ENCODE measurements around the gene MIER2. TPM values are rescaled to one million over a fixed set of nuclear protein-coding genes. Genes with fewer than 3 reads are reported as not detected.

MIER2 gene
- polyA plus RNA-seq, 4 donors: 10.3 to 18.9 (median 14.4) TPM

- FAIRE-seq (no peak), DNase-seq (peak in 1 of 2 donors; percentile 94)
- Histone ChIP-seq H3K27ac (ENCODE audit: low read depth in 1 of 3, low read length in 2 of 3) (peak overlapping the region; percentile 28 to 97 (median 95)), H3K36me3 (ENCODE audit: control insufficient read depth in 3 of 3, insufficient read depth in 2 of 3, low read depth in 1 of 3, low read length in 3 of 3) (no peaks in the 10 kb centered on the region), H3K9me3 (ENCODE audit: control insufficient read depth in 2 of 2, insufficient read depth in 1 of 2, low read depth in 1 of 2, low read length in 1 of 2) (no peaks in the 10 kb centered on the region), H3K4me1 (ENCODE audit: control insufficient read depth in 3 of 3, insufficient read depth in 2 of 3, low read depth in 1 of 3, low read length in 2 of 3) (peaks cover 0 to 9% (median 0%) of the 10 kb centered on the region in 3 donors), H3K27me3 (ENCODE audit: control insufficient read depth in 3 of 3, insufficient read depth in 3 of 3, low read length in 3 of 3) (peaks cover 0 to 30% (median 22%) of the 10 kb centered on the region in 3 donors), H3K4me3 (ENCODE audit: low read depth in 1 of 3, low read length in 3 of 3) (peak overlapping the region in 1 of 3 donors; percentile 80)
- WGBS, 3 donors: 12 to 24% (median 20%) methylated on average over 23 to 26 of the region's 26 CpGs
These were observed 54.8 kb downstream of the MIER2 start for GRCh38 chr19:289651-290371.

GRCh38 chr19:288911-289310, 55.7 kb downstream of the MIER2 start:
- FAIRE-seq: no peak
- 21 to 71% (median 42%) methylated on average over 10 of the region's 10 CpGs for WGBS, 3 donors

GRCh38 chr19:287381-287871, 57.2 kb downstream of the MIER2 start:
- no peaks in the 10 kb centered on the region for H3K36me3 ChIP-seq (ENCODE audit: control insufficient read depth in 3 of 3, insufficient read depth in 2 of 3, low read depth in 1 of 3, low read length in 3 of 3)
- H3K4me1 ChIP-seq (ENCODE audit: control insufficient read depth in 3 of 3, insufficient read depth in 2 of 3, low read depth in 1 of 3, low read length in 2 of 3): peaks cover 0 to 8% (median 0%) of the 10 kb centered on the region in 3 donors
- peaks cover 0 to 15% (median 7%) of the 10 kb centered on the region in 3 donors for H3K27me3 ChIP-seq (ENCODE audit: control insufficient read depth in 3 of 3, insufficient read depth in 3 of 3, low read length in 3 of 3)
- no peak overlapping the region for H3K27ac ChIP-seq (ENCODE audit: low read depth in 1 of 3, low read length in 2 of 3)
- no peak overlapping the region for H3K4me3 ChIP-seq (ENCODE audit: low read depth in 1 of 3, low read length in 3 of 3)
- 83 to 85% (median 84%) methylated on average over 19 of the region's 19 CpGs for WGBS, 3 donors
- H3K9me3 ChIP-seq (ENCODE audit: control insufficient read depth in 2 of 2, insufficient read depth in 1 of 2, low read depth in 1 of 2, low read length in 1 of 2): no peaks in the 10 kb centered on the region
- no peak for DNase-seq
- no peak for FAIRE-seq

More at GRCh38 chr19:288911-289310, 55.7 kb downstream of the MIER2 start:
- peak in 1 of 2 donors; percentile 32 for DNase-seq
- Histone ChIP-seq H3K27ac (ENCODE audit: low read depth in 1 of 3, low read length in 2 of 3) (peak overlapping the region in 1 of 3 donors; percentile 15), H3K4me1 (ENCODE audit: control insufficient read depth in 3 of 3, insufficient read depth in 2 of 3, low read depth in 1 of 3, low read length in 2 of 3) (peaks cover 0 to 8% (median 0%) of the 10 kb centered on the region in 3 donors), H3K4me3 (ENCODE audit: low read depth in 1 of 3, low read length in 3 of 3) (peak overlapping the region in 1 of 3 donors; percentile 80), H3K27me3 (ENCODE audit: control insufficient read depth in 3 of 3, insufficient read depth in 3 of 3, low read length in 3 of 3) (peaks cover 0 to 22% (median 21%) of the 10 kb centered on the region in 3 donors), H3K36me3 (ENCODE audit: control insufficient read depth in 3 of 3, insufficient read depth in 2 of 3, low read depth in 1 of 3, low read length in 3 of 3) (no peaks in the 10 kb centered on the region), H3K9me3 (ENCODE audit: control insufficient read depth in 2 of 2, insufficient read depth in 1 of 2, low read depth in 1 of 2, low read length in 1 of 2) (no peaks in the 10 kb centered on the region)

- Histone ChIP-seq H3K36me3 (ENCODE audit: control insufficient read depth in 3 of 3, insufficient read depth in 2 of 3, low read depth in 1 of 3, low read length in 3 of 3) (peaks cover 0 to 3% (median 0%) of the 10 kb centered on the region in 3 donors), H3K4me3 (ENCODE audit: low read depth in 1 of 3, low read length in 3 of 3) (no peak overlapping the region), H3K9me3 (ENCODE audit: control insufficient read depth in 2 of 2, insufficient read depth in 1 of 2, low read depth in 1 of 2, low read length in 1 of 2) (no peaks in the 10 kb centered on the region), H3K27ac (ENCODE audit: low read depth in 1 of 3, low read length in 2 of 3) (no peak overlapping the region), H3K27me3 (ENCODE audit: control insufficient read depth in 3 of 3, insufficient read depth in 3 of 3, low read length in 3 of 3) (peaks cover 0 to under 1% (median 0%) of the 10 kb centered on the region in 3 donors), H3K4me1 (ENCODE audit: control insufficient read depth in 3 of 3, insufficient read depth in 2 of 3, low read depth in 1 of 3, low read length in 2 of 3) (no peaks in the 10 kb centered on the region)
- WGBS, 3 donors: 87 to 97% (median 90%) methylated on average over 10 of the region's 10 CpGs
- DNase-seq (no peak), FAIRE-seq (no peak)
These were observed 61.2 kb downstream of the MIER2 start for GRCh38 chr19:283395-283794.

GRCh38 chr19:282501-282900, 62.1 kb downstream of the MIER2 start:
- no peaks in the 10 kb centered on the region for H3K4me1 ChIP-seq (ENCODE audit: control insufficient read depth in 3 of 3, insufficient read depth in 2 of 3, low read depth in 1 of 3, low read length in 2 of 3)
- no peak overlapping the region for H3K27ac ChIP-seq (ENCODE audit: low read depth in 1 of 3, low read length in 2 of 3)
- no peaks in the 10 kb centered on the region for H3K27me3 ChIP-seq (ENCODE audit: control insufficient read depth in 3 of 3, insufficient read depth in 3 of 3, low read length in 3 of 3)
- DNase-seq: no peak
- H3K9me3 ChIP-seq (ENCODE audit: control insufficient read depth in 2 of 2, insufficient read depth in 1 of 2, low read depth in 1 of 2, low read length in 1 of 2): no peaks in the 10 kb centered on the region
- WGBS, 3 donors: 50 to 73% (median 59%) methylated on average over 11 to 13 of the region's 13 CpGs
- peaks cover 0 to 3% (median 0%) of the 10 kb centered on the region in 3 donors for H3K36me3 ChIP-seq (ENCODE audit: control insufficient read depth in 3 of 3, insufficient read depth in 2 of 3, low read depth in 1 of 3, low read length in 3 of 3)
- no peak overlapping the region for H3K4me3 ChIP-seq (ENCODE audit: low read depth in 1 of 3, low read length in 3 of 3)
- FAIRE-seq: no peak

- no peaks in the 10 kb centered on the region for H3K4me1 ChIP-seq (ENCODE audit: control insufficient read depth in 3 of 3, insufficient read depth in 2 of 3, low read depth in 1 of 3, low read length in 2 of 3)
- peaks cover 0 to 3% (median 0%) of the 10 kb centered on the region in 3 donors for H3K36me3 ChIP-seq (ENCODE audit: control insufficient read depth in 3 of 3, insufficient read depth in 2 of 3, low read depth in 1 of 3, low read length in 3 of 3)
- no peak for FAIRE-seq
- H3K27ac ChIP-seq (ENCODE audit: low read depth in 1 of 3, low read length in 2 of 3): no peak overlapping the region
- H3K27me3 ChIP-seq (ENCODE audit: control insufficient read depth in 3 of 3, insufficient read depth in 3 of 3, low read length in 3 of 3): no peaks in the 10 kb centered on the region
- peak in 1 of 2 donors; percentile 26 for DNase-seq
- no peak overlapping the region for H3K4me3 ChIP-seq (ENCODE audit: low read depth in 1 of 3, low read length in 3 of 3)
- no peaks in the 10 kb centered on the region for H3K9me3 ChIP-seq (ENCODE audit: control insufficient read depth in 2 of 2, insufficient read depth in 1 of 2, low read depth in 1 of 2, low read length in 1 of 2)
- WGBS, 3 donors: 16 to 59% (median 39%) methylated on average over 7 to 10 of the region's 10 CpGs
These were observed 62.6 kb downstream of the MIER2 start for GRCh38 chr19:281992-282391.

- no peak for DNase-seq
- Histone ChIP-seq H3K9me3 (ENCODE audit: control insufficient read depth in 2 of 2, insufficient read depth in 1 of 2, low read depth in 1 of 2, low read length in 1 of 2) (no peaks in the 10 kb centered on the region), H3K4me1 (ENCODE audit: control insufficient read depth in 3 of 3, insufficient read depth in 2 of 3, low read depth in 1 of 3, low read length in 2 of 3) (no peaks in the 10 kb centered on the region), H3K4me3 (ENCODE audit: low read depth in 1 of 3, low read length in 3 of 3) (no peak overlapping the region), H3K36me3 (ENCODE audit: control insufficient read depth in 3 of 3, insufficient read depth in 2 of 3, low read depth in 1 of 3, low read length in 3 of 3) (peaks cover 0 to 3% (median 0%) of the 10 kb centered on the region in 3 donors), H3K27ac (ENCODE audit: low read depth in 1 of 3, low read length in 2 of 3) (no peak overlapping the region), H3K27me3 (ENCODE audit: control insufficient read depth in 3 of 3, insufficient read depth in 3 of 3, low read length in 3 of 3) (no peaks in the 10 kb centered on the region)
- FAIRE-seq: no peak
- WGBS, 3 donors: 82 to 88% (median 83%) methylated on average over 16 of the region's 16 CpGs
These were observed 63.3 kb downstream of the MIER2 start for GRCh38 chr19:281156-281853.

- Histone ChIP-seq H3K4me3 (ENCODE audit: low read depth in 1 of 3, low read length in 3 of 3) (no peak overlapping the region), H3K27me3 (ENCODE audit: control insufficient read depth in 3 of 3, insufficient read depth in 3 of 3, low read length in 3 of 3) (peaks cover 0 to 2% (median 0%) of the 10 kb centered on the region in 3 donors), H3K4me1 (ENCODE audit: control insufficient read depth in 3 of 3, insufficient read depth in 2 of 3, low read depth in 1 of 3, low read length in 2 of 3) (no peaks in the 10 kb centered on the region), H3K36me3 (ENCODE audit: control insufficient read depth in 3 of 3, insufficient read depth in 2 of 3, low read depth in 1 of 3, low read length in 3 of 3) (peaks cover 0 to 3% (median 0%) of the 10 kb centered on the region in 3 donors), H3K9me3 (ENCODE audit: control insufficient read depth in 2 of 2, insufficient read depth in 1 of 2, low read depth in 1 of 2, low read length in 1 of 2) (no peaks in the 10 kb centered on the region), H3K27ac (ENCODE audit: low read depth in 1 of 3, low read length in 2 of 3) (no peak overlapping the region)
- WGBS, 3 donors: 62 to 72% (median 63%) methylated on average over 12 of the region's 12 CpGs
- DNase-seq: no peak
- no peak for FAIRE-seq
These were observed 64.0 kb downstream of the MIER2 start for GRCh38 chr19:280541-281009.
